Kidney glomerular epithelial cell (primary cell): ENCODE data around the gene MYT1.

Experiments used
- DNase-seq: peaks from one replicate; lab custom pipeline; 2025; lab: John Stamatoyannopoulos, UW

MYT1 gene

GRCh38 chr20:64247970-64248841 is 84.0 kb downstream of the MYT1 start:
- DNase-seq, result no peak

- DNase-seq, result no peak
Observed at GRCh38 chr20:64250027-64250426, 85.8 kb downstream of the MYT1 start.

DNA sequence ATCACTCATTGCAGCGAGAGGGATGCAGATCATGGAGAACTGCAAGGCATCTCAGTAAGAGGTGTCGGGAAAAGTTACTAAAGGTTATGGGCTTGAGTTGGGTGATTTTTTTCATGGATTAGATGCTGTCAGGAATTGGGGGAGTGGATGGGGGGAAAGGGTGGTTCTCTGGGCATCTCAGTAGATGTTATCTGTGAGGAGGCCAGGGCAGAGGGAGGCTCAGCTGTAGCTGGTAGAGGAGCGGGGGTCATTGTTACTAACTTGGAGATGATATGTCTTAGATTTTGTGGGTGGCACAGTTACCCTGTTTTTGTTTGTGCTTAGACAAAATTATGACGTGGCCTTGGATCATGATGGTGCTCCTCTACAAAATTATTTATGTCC is 88.7 kb downstream of the MYT1 start:
- no peak for DNase-seq

DNA sequence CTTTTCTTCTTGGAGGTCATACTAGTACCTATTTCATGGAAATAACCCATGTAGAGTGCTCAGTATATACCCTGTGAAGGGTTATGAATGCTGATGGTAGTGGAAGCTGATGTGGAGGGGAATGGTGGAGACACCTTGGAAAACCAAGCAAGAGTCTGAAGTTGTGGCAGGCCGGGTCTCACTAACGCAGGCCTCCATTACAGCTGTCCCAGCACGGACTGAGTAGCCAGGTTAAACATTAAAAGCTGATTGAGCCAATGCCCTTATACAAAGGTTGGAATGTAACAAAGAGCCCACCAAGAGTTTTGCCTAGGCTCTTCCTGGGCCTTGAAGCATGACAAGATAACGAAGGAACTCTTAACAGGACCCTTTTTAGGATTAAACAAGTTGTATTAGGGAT is 89.2 kb downstream of the MYT1 start:
- DNase-seq, result no peak

- DNase-seq, result no peak
Observed at GRCh38 chr20:64254156-64254555, 89.9 kb downstream of the MYT1 start.

DNA sequence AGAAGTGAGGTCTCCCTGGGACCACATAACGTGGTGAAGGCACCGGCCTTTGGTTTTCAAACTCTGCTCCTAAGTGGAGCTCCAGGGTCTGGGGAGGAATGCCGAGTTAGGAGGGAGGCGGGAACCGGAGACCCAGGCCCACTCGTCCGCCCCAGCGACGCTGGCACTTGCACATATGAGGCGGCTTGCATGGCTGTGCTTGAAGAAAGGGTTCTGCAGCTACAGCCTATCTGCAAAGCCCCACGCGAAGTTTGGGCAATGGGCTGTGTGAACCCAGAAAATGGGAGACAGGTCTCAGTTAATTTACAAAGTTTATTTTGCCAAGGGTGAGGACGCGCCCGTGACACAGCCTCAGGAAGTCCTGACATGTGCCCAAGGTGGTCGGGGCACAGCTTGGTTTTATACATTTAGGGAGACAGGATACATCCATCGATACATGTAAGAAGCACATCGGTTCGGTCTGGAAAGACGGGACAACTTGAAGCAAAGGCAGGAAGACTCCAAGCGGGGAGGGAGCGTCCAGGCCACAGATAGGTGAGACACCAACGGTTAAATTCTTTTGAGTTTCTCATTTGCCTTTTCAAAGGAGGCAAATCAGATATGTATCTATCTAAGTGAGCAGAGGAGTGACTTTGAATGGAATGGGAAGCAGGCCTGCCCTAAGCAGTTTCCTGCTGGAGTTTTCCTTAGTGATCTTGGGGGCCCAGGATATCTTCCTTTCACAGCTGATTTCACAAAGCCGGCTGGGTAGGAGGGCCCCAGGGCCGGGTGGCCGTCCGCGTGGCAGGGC is 90.5 kb downstream of the MYT1 start:
- DNase-seq, result no peak

GRCh38 chr20:64255361-64256281 is 91.4 kb downstream of the MYT1 start, which contains the start of gene PCMTD2:
TSS of gene PCMTD2 (plus strand) at chr20:64255748. CDS start at chr20:64259966, 4,218 bp downstream.
- DNase-seq, result peak; percentile 76

GRCh38 chr20:64256282-64256935 is 92.2 kb downstream of the MYT1 start:
- no peak for DNase-seq

- DNase-seq, result no peak
Observed at GRCh38 chr20:64257107-64257757, 93.0 kb downstream of the MYT1 start.

- DNase-seq, result no peak
Observed at GRCh38 chr20:64258071-64258823, 94.0 kb downstream of the MYT1 start.

- DNase-seq, result no peak
Observed at GRCh38 chr20:64260239-64260638, 96.0 kb downstream of the MYT1 start.

- DNase-seq, result no peak
Observed at GRCh38 chr20:64261138-64261537, 96.9 kb downstream of the MYT1 start.

GRCh38 chr20:64264091-64264490 is 99.8 kb downstream of the MYT1 start:
- no peak for DNase-seq

- DNase-seq, result no peak
Observed at GRCh38 chr20:64265201-64265600, 100.9 kb downstream of the MYT1 start.

DNA sequence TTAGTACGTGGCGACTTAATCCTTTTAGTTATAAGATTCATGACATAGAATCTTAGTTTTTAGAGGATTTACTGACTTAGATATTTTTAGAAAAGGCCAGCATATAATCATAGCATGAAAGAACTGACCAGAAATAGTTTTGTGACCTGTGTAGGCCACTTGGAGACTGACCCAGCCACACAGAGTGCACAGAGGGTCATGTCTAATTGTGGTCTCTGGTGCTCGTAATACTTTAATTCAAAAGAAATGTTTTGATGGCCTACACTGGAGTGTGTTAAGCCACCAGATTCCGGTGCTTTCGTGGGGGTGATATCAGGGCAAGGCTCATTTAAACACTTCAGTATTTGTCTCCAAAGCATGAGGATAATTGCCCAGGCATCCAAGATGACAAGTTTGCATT is 102.7 kb downstream of the MYT1 start:
- no peak for DNase-seq

DNA sequence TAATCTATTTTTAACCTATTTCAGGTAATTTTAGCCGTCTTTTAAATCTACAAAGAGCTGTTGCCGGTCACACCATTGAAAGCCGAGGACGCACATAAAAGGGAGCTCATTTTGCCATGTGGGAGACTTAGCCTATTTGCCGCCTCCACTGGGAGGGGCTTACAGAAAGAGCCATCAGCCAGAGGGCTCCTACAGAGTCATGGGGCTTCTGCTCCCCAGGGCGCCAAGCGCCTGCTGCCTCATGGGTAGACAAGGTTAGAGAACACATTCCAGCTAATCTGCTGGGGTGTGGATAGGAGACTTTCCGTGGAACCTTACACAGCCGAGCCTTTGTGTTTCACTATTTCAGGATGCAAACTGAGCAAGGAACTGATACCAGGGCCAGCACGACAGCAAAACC is 103.9 kb downstream of the MYT1 start:
- no peak for DNase-seq

DNA sequence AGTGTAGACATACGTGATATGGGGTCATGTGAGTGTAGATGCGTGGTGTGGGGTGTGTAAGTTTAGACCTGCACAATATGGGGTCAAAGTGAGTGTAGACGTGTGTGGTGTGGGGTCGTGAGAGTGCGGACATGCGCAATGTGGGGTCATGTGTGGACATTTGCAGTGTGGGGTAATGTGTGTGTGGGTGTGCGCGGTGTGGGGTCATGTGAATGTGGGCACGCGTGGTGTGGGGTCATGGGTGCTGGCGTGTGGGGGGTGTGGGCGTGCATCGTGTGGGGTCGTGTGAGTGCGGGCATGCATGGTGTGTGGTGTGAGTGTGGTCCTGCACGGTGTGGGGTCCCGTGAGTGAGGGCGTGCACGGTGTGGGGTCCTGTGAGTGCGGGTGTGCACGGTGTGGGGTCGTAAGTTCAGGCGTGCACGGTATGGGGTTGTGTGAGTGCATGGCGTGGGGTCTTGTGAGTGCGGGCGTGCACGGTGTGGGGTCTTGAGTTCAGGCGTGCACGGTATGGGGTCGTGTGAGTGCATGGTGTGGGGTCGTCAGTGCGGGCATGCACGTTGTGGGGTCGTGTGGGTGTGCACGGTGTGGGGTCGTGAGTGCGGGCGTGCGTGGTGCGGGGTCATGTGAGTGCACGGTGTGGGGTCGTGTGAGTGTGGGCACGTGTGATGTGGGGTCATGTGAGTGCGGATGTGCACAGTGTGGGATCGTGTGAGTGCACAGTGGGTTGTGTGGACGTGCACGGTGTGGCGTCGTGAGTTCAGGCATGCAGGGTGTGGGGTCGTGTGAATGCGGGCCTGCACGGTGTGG is 105.6 kb downstream of the MYT1 start:
- no peak for DNase-seq

DNA sequence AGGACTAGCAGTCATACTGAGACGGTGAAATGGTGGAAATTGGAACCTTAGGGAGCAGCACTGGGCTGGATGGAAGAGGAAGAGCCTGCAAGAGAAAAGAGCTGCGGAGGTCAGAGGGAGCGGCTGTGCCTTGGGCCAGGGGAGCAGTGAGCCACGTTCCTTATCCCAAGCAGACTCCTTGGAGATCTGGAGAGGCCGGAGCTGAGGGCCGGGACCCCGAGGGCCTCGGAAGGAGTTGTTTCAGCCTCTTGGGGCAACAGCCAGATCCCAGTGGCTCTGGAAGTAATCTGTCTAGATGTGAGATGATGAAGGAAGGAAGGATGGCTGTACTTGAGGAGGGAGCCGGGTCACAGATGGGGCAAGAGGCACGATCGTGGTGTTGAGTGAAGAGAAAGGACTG is 107.4 kb downstream of the MYT1 start:
- no peak for DNase-seq

DNA sequence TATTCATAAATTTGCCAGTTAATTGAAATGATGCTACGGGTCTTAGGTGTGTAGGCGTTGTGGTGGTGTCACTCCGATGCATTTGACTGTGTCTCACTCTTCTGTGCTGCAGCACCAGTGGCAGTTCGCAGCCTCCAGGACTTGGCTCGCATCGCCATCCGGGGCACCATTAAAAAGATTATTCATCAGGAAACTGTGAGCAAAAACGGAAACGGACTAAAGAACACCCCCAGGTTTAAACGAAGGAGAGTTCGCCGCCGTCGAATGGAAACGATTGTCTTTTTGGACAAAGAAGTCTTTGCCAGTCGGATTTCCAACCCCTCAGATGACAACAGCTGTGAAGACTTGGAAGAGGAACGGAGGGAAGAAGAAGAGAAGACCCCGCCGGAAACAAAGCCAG is 108.9 kb downstream of the MYT1 start:
- DNase-seq, result no peak
